ENCODE data around the gene AGPAT4. TPM values are rescaled to one million over a fixed set of nuclear protein-coding genes. Genes with fewer than 3 reads are reported as not detected.

AGPAT4 gene
- total RNA-seq, 2 experiments from 2014 or later, result 0.95 to 1.3 TPM

DNA sequence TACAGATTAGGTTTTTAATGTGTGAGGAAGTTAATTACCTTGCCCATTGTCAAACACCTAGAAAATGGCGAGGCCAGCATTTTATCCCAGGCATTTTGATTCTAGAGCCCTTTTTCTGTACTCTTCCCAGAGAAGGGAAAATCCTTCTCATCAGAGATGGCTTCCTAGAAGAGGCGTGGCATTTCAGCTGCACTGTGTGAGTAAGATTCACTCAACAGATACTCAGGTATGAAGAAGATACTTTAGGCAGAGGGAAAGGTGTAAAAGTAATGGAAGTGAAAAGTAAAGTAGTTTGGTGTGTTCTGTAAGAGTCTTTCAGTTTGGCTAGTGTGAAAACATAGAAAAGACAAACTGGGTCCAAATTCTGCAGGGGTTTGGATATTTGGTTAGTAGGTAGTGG is 168.5 kb downstream of the AGPAT4 start:
- DNase-seq (ENCODE audit: low spot score), result no peak
- Histone ChIP-seq H3K9me2 (ENCODE audit: insufficient read depth, low read length) (no peaks in the 10 kb centered on the region), H4K20me1 (ENCODE audit: insufficient read depth, low read length) (no peaks in the 10 kb centered on the region), H3K36me3 (ENCODE audit: insufficient read depth, low read length) (peaks cover 56% of the 10 kb centered on the region), H3K27ac (ENCODE audit: low read depth, low read length, poor library complexity, severe bottlenecking) (no peak overlapping the region), H3K4me3 (ENCODE audit: low read depth, low read length, poor library complexity, severe bottlenecking) (no peak overlapping the region), H3K9me3 (ENCODE audit: low read length) (no peaks in the 10 kb centered on the region), H2AFZ (ENCODE audit: low read length) (no peak overlapping the region), H3K4me2 (ENCODE audit: low read length) (no peak overlapping the region), H3K79me2 (ENCODE audit: insufficient read depth, low read depth, low read length) (no peaks in the 10 kb centered on the region), H3K4me1 (ENCODE audit: insufficient read depth, low read length, poor library complexity, severe bottlenecking) (no peaks in the 10 kb centered on the region)
- ChIA-PET POLR2A (no interaction called here), CTCF (ENCODE audit: unreplicated experiment) (no interaction called here)
- intact Hi-C loops (cut with micrococcal nuclease; ENCODE audit: unreplicated experiment), result no loop called here
- BruUV-seq (replicated peaks), result no TSS peak
- TF ChIP-seq CTCF (conservative IDR thresholded peaks at IDR 0.05; ENCODE audit: low read length), result no peak
- no peak for TF ChIP-seq EZH2phosphoT487 (IDR thresholded peaks at IDR 0.05; ENCODE audit: borderline replicate concordance, low read depth, low read length)

DNA sequence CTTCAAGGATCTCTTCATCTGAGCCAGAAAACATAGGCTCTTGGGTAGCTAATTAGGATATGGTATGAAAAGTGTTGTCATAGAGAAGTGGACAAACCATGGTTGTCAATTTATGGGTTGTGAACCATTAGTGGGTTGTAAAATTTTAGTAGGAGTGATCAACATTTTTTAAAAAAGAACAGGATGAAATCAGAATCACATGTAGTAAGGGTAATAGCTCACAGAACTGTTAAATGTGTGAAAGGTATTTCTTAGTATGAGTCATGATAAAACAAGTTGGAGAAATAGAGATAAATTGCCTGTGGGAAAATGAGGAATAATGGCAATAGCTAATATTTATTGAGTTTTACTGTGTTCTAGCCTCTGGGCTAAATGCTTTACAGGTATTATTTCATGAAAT is 168.9 kb downstream of the AGPAT4 start:
- DNase-seq (ENCODE audit: low spot score), result no peak
- no TSS peak for BruUV-seq (replicated peaks)
- TF ChIP-seq CTCF (conservative IDR thresholded peaks at IDR 0.05; ENCODE audit: low read length), result no peak
- no peak for TF ChIP-seq EZH2phosphoT487 (IDR thresholded peaks at IDR 0.05; ENCODE audit: borderline replicate concordance, low read depth, low read length)
- Histone ChIP-seq H3K4me2 (ENCODE audit: low read length) (no peak overlapping the region), H3K4me3 (ENCODE audit: low read depth, low read length, poor library complexity, severe bottlenecking) (no peak overlapping the region), H3K79me2 (ENCODE audit: insufficient read depth, low read depth, low read length) (no peaks in the 10 kb centered on the region), H3K36me3 (ENCODE audit: insufficient read depth, low read length) (peaks cover 56% of the 10 kb centered on the region), H3K27ac (ENCODE audit: low read depth, low read length, poor library complexity, severe bottlenecking) (no peak overlapping the region), H4K20me1 (ENCODE audit: insufficient read depth, low read length) (no peaks in the 10 kb centered on the region), H3K9me3 (ENCODE audit: low read length) (no peaks in the 10 kb centered on the region), H3K4me1 (ENCODE audit: insufficient read depth, low read length, poor library complexity, severe bottlenecking) (no peaks in the 10 kb centered on the region), H3K9me2 (ENCODE audit: insufficient read depth, low read length) (no peaks in the 10 kb centered on the region), H2AFZ (ENCODE audit: low read length) (no peak overlapping the region)
- POLR2A ChIA-PET, result no interaction called here
- CTCF ChIA-PET (ENCODE audit: unreplicated experiment), result no interaction called here
- intact Hi-C loops (cut with micrococcal nuclease; ENCODE audit: unreplicated experiment), result no loop called here

DNA sequence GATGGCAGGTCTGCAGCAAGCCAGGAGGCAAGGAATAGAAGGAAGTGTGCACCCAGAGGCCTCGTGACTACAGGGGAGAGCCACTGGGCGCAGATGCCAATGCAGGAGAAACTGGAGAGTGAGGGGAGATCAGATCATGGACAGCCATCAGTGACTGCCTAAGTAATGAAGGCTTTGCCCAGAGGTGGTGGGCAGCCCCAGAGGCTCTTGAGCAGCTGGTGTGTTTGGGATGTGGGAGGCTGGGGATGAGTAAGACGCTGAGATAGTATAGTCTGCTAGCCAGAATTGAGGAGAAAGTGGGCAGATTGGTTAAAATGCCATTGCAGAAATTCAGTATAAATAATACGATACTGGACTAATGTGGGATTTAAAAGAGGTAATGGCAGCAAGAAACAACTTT is 170.4 kb downstream of the AGPAT4 start:
- intact Hi-C loops (cut with micrococcal nuclease; ENCODE audit: unreplicated experiment), result no loop called here
- POLR2A ChIA-PET, result no interaction called here

More for the DNA sequence above, 170.4 kb downstream of the AGPAT4 start:
- no peaks in the 10 kb centered on the region for H4K20me1 ChIP-seq (ENCODE audit: insufficient read depth, low read length)
- CTCF ChIA-PET (ENCODE audit: unreplicated experiment), result no interaction called here
- no peak overlapping the region for H3K4me2 ChIP-seq (ENCODE audit: low read length)
- no peak overlapping the region for H3K4me3 ChIP-seq (ENCODE audit: low read depth, low read length, poor library complexity, severe bottlenecking)
- no peaks in the 10 kb centered on the region for H3K4me1 ChIP-seq (ENCODE audit: insufficient read depth, low read length, poor library complexity, severe bottlenecking)
- BruUV-seq (replicated peaks), result no TSS peak
- no peaks in the 10 kb centered on the region for H3K9me2 ChIP-seq (ENCODE audit: insufficient read depth, low read length)
- no peaks in the 10 kb centered on the region for H3K79me2 ChIP-seq (ENCODE audit: insufficient read depth, low read depth, low read length)
- DNase-seq (ENCODE audit: low spot score), result no peak
- H3K27ac ChIP-seq (ENCODE audit: low read depth, low read length, poor library complexity, severe bottlenecking), result no peak overlapping the region
- no peak overlapping the region for H2AFZ ChIP-seq (ENCODE audit: low read length)
- H3K9me3 ChIP-seq (ENCODE audit: low read length), result no peaks in the 10 kb centered on the region
- H3K36me3 ChIP-seq (ENCODE audit: insufficient read depth, low read length), result peaks cover 43% of the 10 kb centered on the region
- TF ChIP-seq EZH2phosphoT487 (IDR thresholded peaks at IDR 0.05; ENCODE audit: borderline replicate concordance, low read depth, low read length) (no peak), CTCF (conservative IDR thresholded peaks at IDR 0.05; ENCODE audit: low read length) (no peak)
